Measurements from ENCODE around the gene MAP4K2. TPM values are rescaled to one million over a fixed set of nuclear protein-coding genes. Genes with fewer than 3 reads are reported as not detected.

Gene MAP4K2
- total RNA-seq, 3 donors from 2014 or later = 8.7 to 16.8 (median 14.1) TPM

- ATAC-seq (peak; percentile 90), DNase-seq (peak; percentile 97 to 99 (median 99))
- Histone ChIP-seq H3K9me3 (no peaks in the 10 kb centered on the region), H3K4me1 (ENCODE audit: low read depth) (peaks cover 20% of the 10 kb centered on the region), H3K4me3 (peak within 1 kb of the TSS; percentile 99), H3K36me3 (ENCODE audit: low read depth) (peaks cover 9% of the 10 kb centered on the region)
- intact Hi-C loops (cut with DNase I, micrococcal nuclease) = no loop called here
- TF ChIP-seq CTCF (IDR thresholded peaks at IDR 0.05) = no peak
Measured at GRCh38 chr11:64778473-64779298, 24.3 kb downstream of the MAP4K2 start, which contains the start of gene SF1. TSS of gene SF1 (minus strand) at chr11:64778542. CDS start at chr11:64778392, 150 bp downstream.

GRCh38 chr11:64778223-64778472 is 24.9 kb downstream of the MAP4K2 start:
- peaks cover 13% of the 10 kb centered on the region for H3K36me3 ChIP-seq (ENCODE audit: low read depth)
- H3K4me1 ChIP-seq (ENCODE audit: low read depth) = peaks cover 20% of the 10 kb centered on the region
- DNase-seq (no peak), ATAC-seq (peak; percentile 5)
- H3K9me3 ChIP-seq = no peaks in the 10 kb centered on the region
- intact Hi-C loops (cut with DNase I, micrococcal nuclease) = no loop called here
- no peak for TF ChIP-seq CTCF (IDR thresholded peaks at IDR 0.05)
- H3K4me3 ChIP-seq = peak overlapping the region; percentile 99

- Histone ChIP-seq H3K9me3 (no peaks in the 10 kb centered on the region), H3K36me3 (ENCODE audit: low read depth) (peaks cover 13% of the 10 kb centered on the region), H3K4me3 (peak overlapping the region; percentile 99), H3K4me1 (ENCODE audit: low read depth) (peaks cover 20% of the 10 kb centered on the region)
- intact Hi-C loops (cut with DNase I, micrococcal nuclease) = no loop called here
- peak; percentile 42 for ATAC-seq
- peak; percentile 87 to 88 (median 88) for DNase-seq
- no peak for TF ChIP-seq CTCF (IDR thresholded peaks at IDR 0.05)
Measured at GRCh38 chr11:64777449-64778222, 25.4 kb downstream of the MAP4K2 start.

- no peak for TF ChIP-seq CTCF (IDR thresholded peaks at IDR 0.05)
- DNase-seq (no peak), ATAC-seq (no peak)
- H3K9me3 ChIP-seq = no peaks in the 10 kb centered on the region
- peaks cover 13% of the 10 kb centered on the region for H3K36me3 ChIP-seq (ENCODE audit: low read depth)
- H3K4me1 ChIP-seq (ENCODE audit: low read depth) = peaks cover 20% of the 10 kb centered on the region
- intact Hi-C loops (cut with DNase I, micrococcal nuclease) = no loop called here
- no peak overlapping the region for H3K4me3 ChIP-seq
Measured at GRCh38 chr11:64776875-64777274, 26.1 kb downstream of the MAP4K2 start.

- H3K4me3 ChIP-seq = no peak overlapping the region
- DNase-seq = no peak
- no peak for ATAC-seq
- intact Hi-C loops (cut with DNase I, micrococcal nuclease) = no loop called here
- H3K36me3 ChIP-seq (ENCODE audit: low read depth) = peaks cover 16% of the 10 kb centered on the region
- peaks cover 20% of the 10 kb centered on the region for H3K4me1 ChIP-seq (ENCODE audit: low read depth)
- TF ChIP-seq CTCF (IDR thresholded peaks at IDR 0.05) = no peak
- no peaks in the 10 kb centered on the region for H3K9me3 ChIP-seq
Measured at GRCh38 chr11:64776425-64776824, 26.6 kb downstream of the MAP4K2 start.
